ENCODE results near the gene SLC27A6. TPM values are rescaled to one million over a fixed set of nuclear protein-coding genes. Genes with fewer than 3 reads are reported as not detected.
"Not testable (repeated sequence)": the region's sequence is repeated elsewhere in the genome, so short reads cannot be mapped to it uniquely, and the experiment has no call there.

The SLC27A6 gene, protein sequence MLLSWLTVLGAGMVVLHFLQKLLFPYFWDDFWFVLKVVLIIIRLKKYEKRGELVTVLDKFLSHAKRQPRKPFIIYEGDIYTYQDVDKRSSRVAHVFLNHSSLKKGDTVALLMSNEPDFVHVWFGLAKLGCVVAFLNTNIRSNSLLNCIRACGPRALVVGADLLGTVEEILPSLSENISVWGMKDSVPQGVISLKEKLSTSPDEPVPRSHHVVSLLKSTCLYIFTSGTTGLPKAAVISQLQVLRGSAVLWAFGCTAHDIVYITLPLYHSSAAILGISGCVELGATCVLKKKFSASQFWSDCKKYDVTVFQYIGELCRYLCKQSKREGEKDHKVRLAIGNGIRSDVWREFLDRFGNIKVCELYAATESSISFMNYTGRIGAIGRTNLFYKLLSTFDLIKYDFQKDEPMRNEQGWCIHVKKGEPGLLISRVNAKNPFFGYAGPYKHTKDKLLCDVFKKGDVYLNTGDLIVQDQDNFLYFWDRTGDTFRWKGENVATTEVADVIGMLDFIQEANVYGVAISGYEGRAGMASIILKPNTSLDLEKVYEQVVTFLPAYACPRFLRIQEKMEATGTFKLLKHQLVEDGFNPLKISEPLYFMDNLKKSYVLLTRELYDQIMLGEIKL
- total RNA-seq (2014; rRNA removed; shearing (Covaris generic)) = 0.37 and 0.45 TPM in 2 replicates

DNA sequence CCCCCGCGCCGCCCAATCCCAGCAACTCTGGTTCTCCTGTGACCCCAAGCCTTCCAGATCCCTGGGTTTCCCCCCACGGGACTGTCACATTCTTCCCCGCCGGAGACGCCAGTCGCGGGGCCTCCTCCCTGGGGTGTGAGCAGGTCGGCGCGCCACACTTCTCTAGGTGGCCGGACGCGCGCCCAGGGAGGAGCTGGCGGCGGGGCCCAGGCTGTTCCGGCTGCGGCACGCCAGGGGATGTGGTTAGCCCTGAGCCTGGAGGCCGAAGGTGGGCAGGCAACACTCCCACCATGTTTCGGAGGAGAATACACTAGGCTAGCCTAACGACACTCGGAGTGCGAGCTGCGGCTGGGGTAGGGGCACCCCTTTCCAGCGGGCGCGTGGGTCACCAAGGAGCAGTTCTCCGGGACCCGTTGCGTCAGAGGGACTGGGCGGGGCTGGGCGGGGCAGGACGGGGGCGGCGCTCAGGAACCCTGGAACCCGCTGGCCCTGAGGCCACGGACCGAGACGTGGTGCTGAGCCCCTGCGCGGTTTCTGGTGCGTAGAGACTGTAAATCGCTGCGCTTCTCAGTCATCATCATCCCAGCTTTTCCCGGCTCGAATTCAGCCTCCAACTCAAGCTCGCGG, at the start of gene SLC27A6:
Gene SLC27A6, plus strand, starts transcription at position 478 of the 627 bp plus-strand sequence. CDS start 650 bp downstream, outside the sequence.
- DNase-seq (ENCODE audit: low spot score) = no peak

DNA sequence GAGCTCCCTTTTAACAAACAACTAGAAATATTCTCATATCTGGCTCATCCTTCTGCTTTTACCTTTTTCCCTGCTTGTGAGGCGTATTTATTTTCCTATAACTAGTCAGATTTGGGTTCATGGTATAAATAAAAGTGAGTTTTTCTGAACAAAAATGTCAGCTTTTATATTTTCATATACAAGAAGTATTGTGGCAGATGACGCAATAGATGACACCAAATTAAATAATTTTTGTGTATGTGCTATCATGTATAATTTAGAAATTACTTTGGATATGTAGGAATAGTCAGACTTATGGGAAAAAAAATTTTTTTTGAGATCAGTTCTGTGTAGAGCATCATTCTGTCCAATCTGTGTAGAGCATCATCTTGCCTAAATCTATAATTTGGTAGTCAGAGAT, 45.7 kb upstream of the SLC27A6 start:
- no peak for DNase-seq (ENCODE audit: low spot score)

DNA sequence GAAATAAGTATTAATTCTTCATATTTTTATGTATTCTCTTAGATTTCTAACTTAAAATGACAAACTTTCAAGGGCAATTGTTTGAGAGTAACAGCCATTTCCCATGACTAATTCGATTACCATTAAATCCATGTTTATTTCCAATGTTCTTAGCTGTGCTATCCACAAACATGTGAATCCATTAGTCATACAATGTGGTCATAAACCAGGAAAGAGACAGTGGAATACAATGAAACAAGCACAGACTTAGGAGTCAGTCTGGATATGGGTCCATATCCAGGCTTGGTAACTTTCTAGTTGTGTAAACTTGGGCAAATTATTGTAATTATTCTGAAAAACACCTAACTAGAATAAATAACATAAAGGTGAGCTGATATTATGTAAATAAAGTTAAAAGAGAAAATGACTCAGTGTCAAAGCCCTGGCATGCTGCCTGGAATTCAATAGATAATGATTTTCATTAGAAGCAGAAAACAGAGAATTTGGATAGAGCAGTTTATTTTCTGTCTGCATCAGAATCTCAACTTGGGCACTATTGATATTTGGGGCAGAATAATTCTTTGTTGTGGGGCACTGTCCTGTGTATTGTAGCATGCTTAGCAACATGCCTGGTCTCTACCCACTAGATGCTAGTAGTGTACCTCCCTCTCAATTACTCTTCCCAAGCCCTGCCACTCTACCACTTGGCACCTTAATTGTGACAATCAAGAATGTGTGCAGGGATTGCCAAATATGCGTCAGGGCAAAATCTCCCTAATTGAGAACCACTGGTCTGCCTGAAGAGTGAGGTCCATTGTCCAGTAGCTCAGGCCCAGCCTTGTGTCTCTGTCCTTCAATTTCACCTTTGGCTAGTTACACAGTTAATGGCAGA, 44.7 kb upstream of the SLC27A6 start:
- peak; percentile 64 for DNase-seq (ENCODE audit: low spot score)

DNA sequence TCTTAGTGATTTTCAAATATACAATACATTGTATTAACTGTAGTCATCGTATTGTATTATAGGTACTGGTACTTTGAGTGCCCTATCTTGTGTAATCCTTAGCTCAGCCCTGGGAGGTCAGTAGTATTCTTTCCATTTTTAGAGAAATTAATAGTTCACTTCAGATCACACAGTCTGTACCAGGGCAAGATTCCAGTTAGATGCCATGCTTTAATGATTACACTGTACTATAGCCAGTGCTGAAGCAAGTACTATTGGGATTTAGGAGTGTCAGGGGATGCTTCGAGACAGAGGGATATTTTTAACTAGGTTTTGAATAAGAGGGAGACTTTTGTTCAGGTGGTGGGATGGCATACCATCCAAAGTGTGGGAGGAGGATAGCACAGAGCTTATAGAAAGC, 41.0 kb upstream of the SLC27A6 start:
- DNase-seq (ENCODE audit: low spot score) = no peak

DNA sequence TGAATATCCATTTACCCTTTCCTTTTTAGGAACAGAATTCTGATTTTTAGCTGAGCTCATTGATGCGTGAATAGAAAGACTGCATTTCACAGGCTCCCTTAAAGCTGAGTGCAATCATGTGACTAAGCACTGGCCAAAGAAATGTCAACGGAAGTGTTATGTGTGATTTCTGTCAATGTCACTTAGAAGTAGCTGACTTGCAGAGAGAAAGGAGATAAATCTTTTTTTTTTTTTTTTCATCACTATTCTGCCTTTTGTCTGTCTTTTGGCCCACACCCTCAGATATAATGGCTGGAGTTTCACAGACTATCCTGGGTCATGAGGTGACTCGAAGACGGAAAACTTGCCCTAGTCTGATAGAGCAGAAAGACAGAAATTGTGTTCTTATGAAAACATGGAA, 39.3 kb upstream of the SLC27A6 start:
- DNase-seq (ENCODE audit: low spot score) = no peak

DNA sequence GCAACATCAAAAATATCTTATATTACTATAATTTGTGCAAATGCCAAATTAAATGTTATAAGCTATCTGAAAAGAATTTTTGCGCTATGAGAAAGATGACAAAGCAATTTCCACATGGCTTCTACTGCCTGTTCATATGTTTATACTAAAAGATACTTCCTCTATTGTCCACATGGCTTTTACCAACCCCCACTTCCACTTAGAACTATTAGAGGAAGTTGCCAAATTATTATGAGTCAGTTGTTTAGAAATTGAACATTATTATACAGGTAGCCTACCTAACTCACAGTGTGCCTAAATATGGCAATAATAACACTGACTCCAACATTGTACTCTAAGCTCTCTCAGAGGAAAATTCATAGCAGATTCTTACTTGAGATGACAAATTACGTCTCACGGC, 37.6 kb upstream of the SLC27A6 start:
- no peak for DNase-seq (ENCODE audit: low spot score)

DNA sequence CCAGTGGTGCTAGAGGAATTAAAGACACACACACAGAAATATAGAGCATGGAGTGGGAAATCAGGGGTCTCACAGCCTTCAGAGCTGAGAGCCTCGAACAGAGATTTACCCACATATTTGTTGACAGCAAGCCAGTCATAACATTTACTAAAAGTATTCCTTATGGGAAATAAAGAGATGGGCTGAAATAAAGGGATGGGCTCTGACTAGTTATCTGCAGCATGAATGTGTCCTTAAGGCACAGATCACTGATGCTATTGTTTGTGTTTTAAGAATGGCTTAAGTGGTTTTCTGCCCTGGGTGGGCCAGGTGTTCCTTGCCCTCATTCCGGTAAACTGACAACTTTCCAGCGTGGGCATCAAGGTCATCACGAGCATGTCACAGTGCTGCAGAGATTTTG, 33.1 kb upstream of the SLC27A6 start:
- not testable (repeated sequence) for DNase-seq (ENCODE audit: low spot score)

DNA sequence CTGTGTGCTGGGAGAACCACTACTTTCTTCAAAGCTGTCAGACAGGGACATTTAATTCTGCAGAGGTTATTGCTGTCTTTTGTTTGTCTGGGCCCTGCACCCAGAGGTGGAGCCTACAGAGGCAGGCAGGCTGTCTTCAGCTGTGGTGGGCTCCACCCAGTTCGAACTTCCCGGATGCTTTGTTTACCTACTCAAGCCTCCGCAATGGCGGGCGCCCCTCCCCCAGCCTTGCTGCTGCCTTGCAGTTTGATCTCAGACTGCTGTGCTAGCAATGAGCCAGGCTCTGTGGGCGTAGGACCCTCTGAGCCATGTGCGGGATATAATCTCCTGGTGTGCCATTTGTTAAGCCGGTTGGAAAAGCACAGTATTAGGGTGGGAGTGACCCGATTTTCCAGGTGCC, 22.2 kb upstream of the SLC27A6 start:
- not testable (repeated sequence) for DNase-seq (ENCODE audit: low spot score)

DNA sequence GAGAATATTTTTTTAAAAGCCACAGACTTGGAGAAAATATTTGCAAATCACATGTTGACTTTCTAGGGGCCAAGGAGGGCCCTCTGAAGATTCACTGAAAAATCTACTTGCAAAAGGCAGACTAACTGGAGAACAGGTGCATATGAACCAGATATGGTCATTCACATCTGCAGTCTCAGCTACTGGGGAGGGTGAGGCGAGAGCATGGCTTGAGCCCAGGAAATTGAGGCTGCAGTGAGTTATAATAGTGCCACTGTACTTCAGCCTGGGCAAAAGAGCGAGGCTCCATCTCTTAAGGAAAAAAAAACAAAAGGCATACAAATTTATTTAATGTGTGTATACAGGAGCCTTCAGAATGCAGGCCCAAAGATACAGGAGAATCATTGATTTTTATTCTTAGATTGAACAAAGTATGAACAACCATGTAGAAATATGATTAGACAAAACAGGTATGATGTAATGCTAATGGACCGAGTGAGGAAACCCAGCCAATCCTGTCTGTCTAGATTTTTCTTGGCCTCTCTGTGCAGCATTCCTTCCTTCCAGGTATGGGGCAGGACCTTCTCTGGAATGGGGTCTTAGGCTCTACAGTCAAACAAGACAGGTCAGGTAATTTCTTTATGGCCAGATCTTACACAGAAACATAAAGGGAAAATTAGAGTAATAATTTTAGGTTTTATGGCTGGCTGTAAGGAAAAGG, 15.3 kb upstream of the SLC27A6 start:
- DNase-seq (ENCODE audit: low spot score) = no peak

DNA sequence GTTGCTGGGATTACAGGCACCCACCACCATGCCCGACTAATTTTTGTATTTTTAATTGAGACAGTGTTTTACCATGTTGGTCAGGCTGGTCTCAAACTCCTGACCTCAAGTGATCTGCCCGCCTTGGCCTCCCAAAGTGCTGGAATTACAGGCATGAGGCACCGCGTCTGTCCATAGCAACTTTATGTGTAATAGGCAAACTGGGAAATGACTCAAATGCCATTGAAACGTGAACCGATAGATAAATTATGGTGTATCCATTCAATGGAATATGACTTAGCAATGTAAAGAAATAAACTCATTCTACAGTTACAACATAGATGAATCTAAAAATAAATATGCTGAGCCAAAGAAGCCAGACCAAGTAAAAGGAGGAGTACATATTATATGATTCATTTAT, 14.0 kb upstream of the SLC27A6 start:
- DNase-seq (ENCODE audit: low spot score) = not testable (repeated sequence)

DNA sequence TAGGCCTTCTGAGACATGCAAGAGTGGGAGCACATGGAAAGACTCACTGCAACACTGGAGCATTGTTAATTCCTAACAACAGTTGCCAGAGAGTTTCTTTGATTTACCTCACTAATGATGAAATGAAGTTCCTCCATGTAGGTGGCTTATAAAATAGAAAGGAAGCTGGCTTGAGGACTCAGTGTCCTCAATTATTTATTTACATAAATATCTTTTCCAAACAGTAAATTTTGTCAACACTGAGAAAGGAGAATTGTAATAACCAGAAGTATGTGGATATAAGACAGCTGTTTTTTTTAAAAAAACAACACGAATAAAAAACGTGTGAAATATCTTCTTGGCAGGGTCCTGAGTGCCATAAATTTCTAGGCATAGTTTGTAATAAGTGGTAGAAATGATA, 9.1 kb upstream of the SLC27A6 start:
- DNase-seq (ENCODE audit: low spot score) = no peak

DNA sequence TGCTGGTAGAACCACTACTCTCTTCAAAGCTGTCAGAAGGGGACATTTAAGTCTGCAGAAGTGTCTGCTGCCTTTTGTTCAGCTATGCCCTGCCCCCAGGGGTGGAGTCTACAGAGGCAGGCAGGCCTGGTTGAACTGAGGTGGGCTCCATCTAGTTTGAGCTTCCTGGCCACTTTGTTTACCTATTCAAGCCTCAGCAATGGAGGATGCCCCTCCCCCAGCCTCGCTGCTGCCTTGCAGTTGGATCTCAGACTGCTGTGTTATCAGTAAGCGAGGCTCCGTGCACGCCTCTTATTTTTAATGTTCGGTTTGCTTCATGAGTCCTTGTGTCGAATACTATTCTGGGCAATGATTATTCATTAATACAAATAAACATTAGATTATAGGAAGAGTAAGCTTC, 3.1 kb upstream of the SLC27A6 start:
- DNase-seq (ENCODE audit: low spot score) = no peak

DNA sequence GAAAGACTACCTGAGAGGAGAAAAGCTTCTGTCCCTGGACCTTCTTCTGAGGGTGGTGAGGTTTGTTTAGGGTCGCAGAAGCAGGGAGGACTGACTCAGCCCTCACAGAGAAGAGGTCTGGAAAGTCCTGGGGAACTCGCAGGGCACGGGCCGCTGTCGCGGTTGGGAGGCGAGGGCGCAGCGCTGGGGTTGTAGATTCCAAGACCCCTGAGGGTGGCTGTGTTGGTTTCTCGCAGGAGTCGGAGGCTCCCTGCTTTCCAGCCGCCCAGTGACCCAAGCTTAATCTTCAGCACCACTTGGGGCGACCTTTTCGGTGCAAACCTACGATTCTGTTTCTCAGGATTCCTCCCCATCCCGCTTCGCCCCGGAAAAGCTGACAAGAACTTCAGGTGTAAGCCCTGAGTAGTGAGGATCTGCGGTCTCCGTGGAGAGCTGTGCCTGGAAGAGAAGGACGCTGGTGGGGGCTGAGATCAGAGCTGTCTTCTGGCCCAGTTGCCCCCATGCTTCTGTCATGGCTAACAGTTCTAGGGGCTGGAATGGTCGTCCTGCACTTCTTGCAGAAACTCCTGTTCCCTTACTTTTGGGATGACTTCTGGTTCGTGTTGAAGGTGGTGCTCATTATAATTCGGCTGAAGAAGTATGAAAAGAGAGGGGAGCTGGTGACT, 482 bp downstream of the SLC27A6 start:
- no peak for DNase-seq (ENCODE audit: low spot score)

DNA sequence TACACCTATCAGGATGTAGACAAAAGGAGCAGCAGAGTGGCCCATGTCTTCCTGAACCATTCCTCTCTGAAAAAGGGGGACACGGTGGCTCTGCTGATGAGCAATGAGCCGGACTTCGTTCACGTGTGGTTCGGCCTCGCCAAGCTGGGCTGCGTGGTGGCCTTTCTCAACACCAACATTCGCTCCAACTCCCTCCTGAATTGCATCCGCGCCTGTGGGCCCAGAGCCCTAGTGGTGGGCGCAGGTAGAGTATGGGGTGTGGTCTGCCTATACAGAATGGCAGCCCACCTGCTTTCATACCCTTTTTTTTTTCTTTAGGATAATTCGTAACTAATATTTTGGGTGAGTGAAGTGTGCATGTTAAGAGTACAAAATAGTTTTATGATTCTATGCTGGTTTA, 1.1 kb downstream of the SLC27A6 start:
- no peak for DNase-seq (ENCODE audit: low spot score)

DNA sequence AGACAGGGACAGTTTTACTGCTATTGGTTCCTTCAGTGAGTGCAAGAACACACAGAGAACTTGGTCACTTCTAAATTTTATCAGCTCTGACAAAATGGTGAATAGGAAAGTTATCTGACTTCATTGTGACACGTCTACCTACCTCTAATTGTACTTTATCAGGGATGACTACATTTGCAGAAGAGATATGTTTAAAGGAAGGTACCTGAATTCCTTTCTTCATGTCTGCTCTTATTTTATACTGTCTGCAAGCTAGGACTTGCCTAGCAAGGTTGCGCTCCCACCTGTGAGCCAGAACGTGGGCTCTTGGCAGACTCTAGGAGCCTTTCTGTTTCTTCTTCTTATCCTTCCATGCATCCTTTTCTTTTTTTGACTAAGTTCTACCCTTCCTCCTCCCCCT, 1.6 kb downstream of the SLC27A6 start:
- DNase-seq (ENCODE audit: low spot score) = no peak

DNA sequence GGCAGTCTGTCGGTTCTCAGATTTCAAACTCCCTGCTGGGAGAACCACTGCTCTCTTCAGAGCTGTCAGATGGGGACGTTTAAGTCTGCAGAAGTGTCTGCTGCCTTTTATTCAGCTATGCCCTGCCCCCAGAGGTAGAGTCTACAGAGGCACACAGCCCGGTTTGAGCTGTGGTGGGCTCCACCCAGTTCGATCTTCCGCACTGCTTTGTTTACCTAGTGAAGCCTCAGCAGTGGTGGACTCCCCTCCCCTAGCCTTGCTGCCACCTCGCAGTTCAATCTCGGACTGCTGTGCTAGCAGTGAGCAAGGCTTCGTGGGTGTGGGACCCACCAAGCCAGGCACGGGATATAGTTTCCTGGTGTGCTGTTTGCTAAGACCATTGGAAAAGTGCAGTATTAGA, 8.0 kb downstream of the SLC27A6 start:
- DNase-seq (ENCODE audit: low spot score) = no peak

DNA sequence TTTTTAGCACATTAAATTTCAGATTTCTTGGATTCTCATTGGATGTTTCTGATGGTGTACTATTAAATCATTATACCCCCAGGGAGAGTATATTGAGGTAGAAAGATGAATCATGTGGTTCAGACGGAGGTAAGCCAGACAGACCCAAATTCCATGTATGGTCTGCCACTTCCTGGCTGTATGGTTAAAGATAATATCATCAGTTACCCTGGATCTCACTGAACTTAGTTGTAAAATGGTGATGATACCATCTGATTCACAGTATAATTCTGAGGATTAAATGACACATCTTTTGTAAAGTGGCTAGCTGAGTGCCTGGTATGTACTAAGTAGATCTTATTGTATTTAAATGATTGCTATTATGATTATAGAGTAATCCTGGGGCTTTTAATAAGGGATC, 9.3 kb downstream of the SLC27A6 start:
- DNase-seq (ENCODE audit: low spot score) = no peak

DNA sequence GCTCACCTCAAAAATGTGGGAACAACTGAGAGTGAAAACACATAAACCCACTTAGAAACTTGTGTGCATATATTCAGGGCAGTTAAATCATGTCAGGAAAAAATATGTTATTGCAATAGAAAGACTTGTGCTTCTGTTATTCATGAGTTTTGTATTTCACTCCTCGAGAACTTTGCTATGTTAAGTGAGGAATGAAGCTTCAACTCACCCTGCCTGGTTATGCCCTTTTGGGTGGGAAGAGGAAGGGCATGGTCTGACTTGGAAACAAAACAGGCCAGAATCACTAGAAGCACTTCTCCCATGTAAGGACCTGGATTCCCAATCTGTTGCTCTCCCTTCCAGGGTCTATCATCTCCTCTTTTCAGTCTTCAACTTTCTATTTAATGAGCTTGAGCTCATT, 14.5 kb downstream of the SLC27A6 start:
- no peak for DNase-seq (ENCODE audit: low spot score)

DNA sequence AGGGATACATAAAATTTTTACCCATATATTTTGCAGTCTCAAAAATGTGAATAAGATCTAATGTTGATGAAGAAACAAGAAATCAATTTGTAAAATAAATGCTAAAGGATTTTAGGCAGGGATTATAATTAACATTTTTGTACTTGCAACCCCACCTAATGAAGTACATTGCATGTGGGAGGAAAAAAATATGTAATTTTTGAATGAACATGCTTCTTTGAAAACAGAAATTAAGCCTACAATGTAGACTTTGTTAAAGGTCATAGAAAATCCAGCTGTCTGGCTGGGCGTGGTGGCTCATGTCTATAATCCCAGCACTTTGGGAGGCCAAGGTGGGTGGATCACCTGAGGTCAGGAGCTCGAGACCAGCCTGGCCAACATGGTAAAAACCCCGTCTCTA, 15.6 kb downstream of the SLC27A6 start:
- no peak for DNase-seq (ENCODE audit: low spot score)

DNA sequence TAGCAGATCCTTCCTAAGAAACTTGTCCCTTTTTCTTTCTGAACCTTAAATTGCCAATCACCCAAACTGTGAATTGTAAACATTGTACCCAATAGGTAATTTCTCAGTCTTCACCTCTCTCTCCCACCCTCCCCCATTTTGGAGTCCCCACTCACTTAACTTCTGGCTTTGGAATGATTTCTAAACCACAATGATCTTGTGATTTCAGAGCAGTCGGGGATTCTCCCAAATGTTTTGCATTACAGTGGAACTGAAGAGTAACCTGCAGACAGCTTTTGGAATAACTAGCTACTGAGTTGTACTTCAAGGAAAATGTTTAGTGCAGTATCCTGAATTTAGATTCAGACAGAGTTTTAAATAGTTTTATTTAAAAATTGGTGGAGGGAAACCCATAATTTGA, 19.2 kb downstream of the SLC27A6 start:
- DNase-seq (ENCODE audit: low spot score) = no peak

DNA sequence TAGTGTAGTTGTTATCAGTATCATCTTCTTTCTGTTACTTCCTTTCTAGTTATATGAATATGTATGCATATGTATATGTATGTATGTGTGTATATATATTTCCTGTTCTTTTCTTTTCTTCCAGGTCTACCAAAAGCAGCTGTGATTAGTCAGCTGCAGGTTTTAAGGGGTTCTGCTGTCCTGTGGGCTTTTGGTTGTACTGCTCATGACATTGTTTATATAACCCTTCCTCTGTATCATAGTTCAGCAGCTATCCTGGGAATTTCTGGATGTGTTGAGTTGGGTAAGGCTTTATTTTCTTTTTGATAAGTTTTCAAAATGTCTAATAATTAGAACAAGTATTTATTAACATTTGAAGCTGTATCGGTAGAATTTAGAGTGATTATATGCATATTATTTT, 23.2 kb downstream of the SLC27A6 start:
- DNase-seq (ENCODE audit: low spot score) = no peak

All from H4 (cell line).